ENCODE measurements around the gene EMILIN3. TPM values are rescaled to one million over a fixed set of nuclear protein-coding genes. Genes with fewer than 3 reads are reported as not detected.

Gene EMILIN3
- total and polyA plus RNA-seq, 2 of the 8 experiments (the other 6 are each of a cell fraction or from before 2014, with no cell fraction given): 3.8 to 5.2 TPM

- H3K4me1 ChIP-seq (replicated peaks in 1 of 4; ENCODE audit: control insufficient read depth in 3 of 4, insufficient read depth in 4 of 4, low read length in 3 of 4): peaks cover 3 to 13% (median 6%) of the 10 kb centered on the region in 4 experiments; a peak in 6 of 7 replicates
- H3K14ac ChIP-seq (ENCODE audit: insufficient read length): no peak overlapping the region
- H3K27ac ChIP-seq (ENCODE audit: low read depth, low read length): no peak overlapping the region
- no peak for DNase-seq (ENCODE audit: low read depth in 1 of 2, low spot score in 2 of 2)
- no peak overlapping the region for H3K56ac ChIP-seq (replicated peaks; ENCODE audit: insufficient read length, low read depth, low read length)
- no peak overlapping the region for H4K91ac ChIP-seq (replicated peaks; ENCODE audit: insufficient read length, low read length)
- H2BK12ac ChIP-seq (ENCODE audit: low read depth, low read length): no peak overlapping the region
- H2AFZ ChIP-seq (ENCODE audit: low read length): no peak overlapping the region
- no peak overlapping the region for H2BK20ac ChIP-seq (ENCODE audit: low read length)
- no peak overlapping the region for H3K4me2 ChIP-seq (ENCODE audit: insufficient read depth in 1 of 2, low read depth in 2 of 2, low read length in 2 of 2)
- no peak overlapping the region for H3K4me3 ChIP-seq (ENCODE audit: extremely low read depth in 1 of 4, insufficient read depth in 2 of 4, low read depth in 3 of 4, low read length in 4 of 4)
- no peaks in the 10 kb centered on the region for H3K79me2 ChIP-seq (ENCODE audit: control insufficient read depth in 1 of 2, insufficient read depth in 2 of 2, low read length in 2 of 2)
- H3K23ac ChIP-seq (ENCODE audit: insufficient read length): no peak overlapping the region
- H2BK120ac ChIP-seq (replicated peaks; ENCODE audit: low read depth, low read length): no peak overlapping the region
- peaks cover 0 to 5% (median 2%) of the 10 kb centered on the region in 4 experiments; a peak in 1 of 7 replicates for H3K27me3 ChIP-seq (replicated peaks in 1 of 4; ENCODE audit: control insufficient read depth in 3 of 4, extremely low read depth in 1 of 4, insufficient read depth in 3 of 4, low read length in 3 of 4)
- no peak for FAIRE-seq
- H2BK15ac ChIP-seq (ENCODE audit: low read length): no peak overlapping the region
- H3K79me1 ChIP-seq (ENCODE audit: low read depth, low read length): no peaks in the 10 kb centered on the region
- no peak overlapping the region for H3K18ac ChIP-seq (ENCODE audit: extremely low read depth, low read length)
- H3K36me3 ChIP-seq (ENCODE audit: control insufficient read depth in 2 of 4, insufficient read depth in 4 of 4, low read length in 3 of 4): no peaks in the 10 kb centered on the region
- ChIA-PET POLR2A (ENCODE audit: partially characterized antibody) (interaction anchor here (1.0 kb wide), 1 partner anchor 22 kb away, joined by 3 read pairs; no protein-coding TSS in a partner anchor), CTCF (ENCODE audit: partially characterized antibody) (interaction anchor here (0.5 to 6.0 kb wide), 7 partner anchors 11 to 208 kb away, joined by 3 to 68 read pairs (median 4); no protein-coding TSS in a partner anchor)
- H2BK5ac ChIP-seq (ENCODE audit: low read depth, low read length): no peak overlapping the region
- no peaks in the 10 kb centered on the region for H3K9me3 ChIP-seq (ENCODE audit: insufficient read depth in 2 of 2, low read depth in 1 of 2, low read length in 1 of 2)
- H3K4ac ChIP-seq (replicated peaks; ENCODE audit: insufficient read length, low read depth, low read length): no peak overlapping the region
- no peak overlapping the region for H4K5ac ChIP-seq (ENCODE audit: insufficient read length, low read depth, low read length)
- no peak overlapping the region for H2AK5ac ChIP-seq (ENCODE audit: low read depth, low read length)
- H3K9ac ChIP-seq (replicated peaks in 1 of 4; ENCODE audit: extremely low read depth in 1 of 4, low read depth in 3 of 4, low read length in 3 of 4): no peak overlapping the region
- no peak overlapping the region for H4K8ac ChIP-seq (ENCODE audit: extremely low read depth, insufficient read depth, low read length)
- no peaks in the 10 kb centered on the region for H3K23me2 ChIP-seq (ENCODE audit: low read depth, low read length)
- 90% methylated on average over 9 of the region's 9 CpGs; no CpG with 5 or more reads in 1 of the 2 experiments for WGBS, 2 experiments (ENCODE audit: extremely low coverage in 1 of 2, insufficient coverage in 1 of 2, insufficient read length in 1 of 2, insufficient replicate concordance in 2 of 2, low coverage in 1 of 2, low lambda C conversion rate in 2 of 2, missing lambda C conversion rate in 1 of 2)
- H4K20me1 ChIP-seq (replicated peaks in 1 of 2; ENCODE audit: control insufficient read depth in 1 of 2, insufficient read depth in 2 of 2, low read length in 2 of 2): no peaks in the 10 kb centered on the region
- TF ChIP-seq ZNF274 (IDR thresholded peaks at IDR 0.05; ENCODE audit: borderline replicate concordance, extremely low read depth, low read length): no peak
- no peak for TF ChIP-seq CBX5 (IDR thresholded peaks at IDR 0.05; ENCODE audit: low read depth, low read length)
- no peak for TF ChIP-seq SP4 (IDR thresholded peaks at IDR 0.05; ENCODE audit: low read length)
- TF ChIP-seq TAF7 (optimal IDR thresholded peaks at IDR 0.05; ENCODE audit: borderline replicate concordance, low read depth, low read length): no peak
- TF ChIP-seq, protein P1, sequence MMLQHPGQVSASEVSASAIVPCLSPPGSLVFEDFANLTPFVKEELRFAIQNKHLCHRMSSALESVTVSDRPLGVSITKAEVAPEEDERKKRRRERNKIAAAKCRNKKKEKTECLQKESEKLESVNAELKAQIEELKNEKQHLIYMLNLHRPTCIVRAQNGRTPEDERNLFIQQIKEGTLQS (IDR thresholded peaks at IDR 0.05; ENCODE audit: insufficient read depth, low read depth, low read length): no peak
- TF ChIP-seq SRF (IDR thresholded peaks at IDR 0.05; ENCODE audit: low read depth, low read length): no peak
Observed at GRCh38 chr20:41342474-41343464, 23.8 kb downstream of the EMILIN3 start.

All from H1 (cell line).